GM21529 (cell line): ENCODE results near the gene ELMO3.

Experiments used
- ATAC-seq: cut with Tn5 transposase; IDR thresholded peaks from one replicate; pipeline ENCODE4 v1.9.1; 2021; ENCODE audit not compliant: unreplicated experiment

The ELMO3 gene, protein sequence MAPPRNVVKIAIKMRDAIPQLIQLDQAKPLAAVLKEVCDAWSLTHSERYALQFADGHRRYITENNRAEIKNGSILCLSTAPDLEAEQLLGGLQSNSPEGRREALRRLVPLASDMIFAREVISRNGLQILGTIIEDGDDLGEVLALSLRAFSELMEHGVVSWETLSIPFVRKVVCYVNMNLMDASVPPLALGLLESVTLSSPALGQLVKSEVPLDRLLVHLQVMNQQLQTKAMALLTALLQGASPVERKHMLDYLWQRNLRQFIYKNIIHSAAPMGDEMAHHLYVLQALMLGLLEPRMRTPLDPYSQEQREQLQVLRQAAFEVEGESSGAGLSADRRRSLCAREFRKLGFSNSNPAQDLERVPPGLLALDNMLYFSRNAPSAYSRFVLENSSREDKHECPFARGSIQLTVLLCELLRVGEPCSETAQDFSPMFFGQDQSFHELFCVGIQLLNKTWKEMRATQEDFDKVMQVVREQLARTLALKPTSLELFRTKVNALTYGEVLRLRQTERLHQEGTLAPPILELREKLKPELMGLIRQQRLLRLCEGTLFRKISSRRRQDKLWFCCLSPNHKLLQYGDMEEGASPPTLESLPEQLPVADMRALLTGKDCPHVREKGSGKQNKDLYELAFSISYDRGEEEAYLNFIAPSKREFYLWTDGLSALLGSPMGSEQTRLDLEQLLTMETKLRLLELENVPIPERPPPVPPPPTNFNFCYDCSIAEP

DNA sequence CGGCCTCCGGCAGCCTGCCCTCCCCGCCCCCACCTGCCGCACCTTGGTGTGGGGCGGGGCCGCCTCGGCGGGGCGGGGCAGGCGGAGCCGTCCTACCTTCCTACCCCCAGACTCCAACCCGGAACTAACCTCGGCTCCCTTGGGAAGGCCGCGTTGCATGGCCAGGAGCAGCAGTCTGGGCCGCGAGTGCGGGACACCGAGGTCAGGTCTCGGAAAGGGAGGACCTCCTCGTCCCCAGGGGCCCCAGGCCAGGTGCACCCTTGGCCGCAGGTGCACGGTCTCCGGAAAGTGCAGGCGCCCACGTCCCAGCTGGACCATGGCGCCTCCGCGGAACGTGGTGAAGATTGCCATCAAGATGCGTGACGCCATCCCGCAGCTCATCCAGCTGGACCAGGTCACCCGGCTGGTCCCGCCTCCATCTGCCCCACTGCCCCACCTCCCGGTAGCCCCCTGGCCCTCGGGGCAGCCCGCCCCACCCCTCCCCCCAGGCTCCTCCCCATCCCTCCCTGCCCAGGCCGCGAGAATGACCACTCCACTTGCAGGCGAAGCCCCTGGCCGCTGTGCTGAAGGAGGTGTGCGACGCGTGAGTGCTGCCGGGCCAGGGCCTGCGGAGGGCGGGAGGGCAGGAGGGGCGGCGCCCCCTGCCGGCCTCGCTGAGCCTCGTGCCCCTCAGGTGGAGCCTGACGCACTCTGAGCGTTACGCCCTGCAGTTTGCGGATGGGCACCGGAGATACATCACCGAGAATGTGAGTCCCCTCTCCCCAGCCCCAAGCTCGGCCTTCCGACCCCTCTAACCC, at the start of gene ELMO3:
ELMO3 (plus strand) TSS at position 121 of the 797 bp plus-strand sequence; CDS start at position 317, 196 bp downstream.
- ATAC-seq = no peak

DNA sequence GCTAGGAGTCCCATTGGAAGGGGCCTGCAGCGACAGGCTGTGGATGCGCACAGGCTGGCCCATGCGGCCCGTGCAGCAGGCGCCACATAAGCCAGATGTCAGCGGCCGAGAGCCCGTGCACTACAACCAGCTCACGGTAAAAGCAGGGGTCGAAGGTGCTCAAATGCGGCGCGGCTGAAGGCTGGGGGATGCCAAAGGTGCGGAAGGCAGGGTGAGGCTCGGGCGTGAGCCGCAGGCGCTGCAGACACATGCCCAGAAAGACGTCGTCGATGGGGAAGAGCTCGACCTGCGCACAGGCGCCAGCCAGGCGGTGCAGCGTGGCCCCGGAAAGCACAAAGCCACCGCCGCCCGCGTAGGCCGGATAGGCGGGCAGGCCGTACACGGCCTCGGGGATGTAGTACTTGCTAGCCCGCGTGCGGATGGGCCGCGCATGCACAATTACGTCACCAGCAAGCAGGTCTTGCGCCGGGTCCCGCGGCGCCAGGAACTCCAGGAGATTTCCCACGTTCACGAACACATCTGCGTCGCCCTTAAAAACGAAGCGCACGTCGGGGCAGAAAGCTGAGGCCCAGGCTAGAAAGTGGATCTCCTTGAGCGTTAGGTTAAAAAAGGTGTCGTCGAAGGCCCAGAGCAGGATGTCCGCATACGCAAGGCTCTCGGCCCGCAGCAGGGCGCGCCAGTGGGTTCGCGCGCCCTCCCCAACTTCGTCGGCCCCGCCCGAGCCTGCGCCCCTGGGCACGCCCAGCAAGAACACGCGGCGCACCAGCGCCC, 49.5 kb upstream of the ELMO3 start:
- ATAC-seq = no peak

DNA sequence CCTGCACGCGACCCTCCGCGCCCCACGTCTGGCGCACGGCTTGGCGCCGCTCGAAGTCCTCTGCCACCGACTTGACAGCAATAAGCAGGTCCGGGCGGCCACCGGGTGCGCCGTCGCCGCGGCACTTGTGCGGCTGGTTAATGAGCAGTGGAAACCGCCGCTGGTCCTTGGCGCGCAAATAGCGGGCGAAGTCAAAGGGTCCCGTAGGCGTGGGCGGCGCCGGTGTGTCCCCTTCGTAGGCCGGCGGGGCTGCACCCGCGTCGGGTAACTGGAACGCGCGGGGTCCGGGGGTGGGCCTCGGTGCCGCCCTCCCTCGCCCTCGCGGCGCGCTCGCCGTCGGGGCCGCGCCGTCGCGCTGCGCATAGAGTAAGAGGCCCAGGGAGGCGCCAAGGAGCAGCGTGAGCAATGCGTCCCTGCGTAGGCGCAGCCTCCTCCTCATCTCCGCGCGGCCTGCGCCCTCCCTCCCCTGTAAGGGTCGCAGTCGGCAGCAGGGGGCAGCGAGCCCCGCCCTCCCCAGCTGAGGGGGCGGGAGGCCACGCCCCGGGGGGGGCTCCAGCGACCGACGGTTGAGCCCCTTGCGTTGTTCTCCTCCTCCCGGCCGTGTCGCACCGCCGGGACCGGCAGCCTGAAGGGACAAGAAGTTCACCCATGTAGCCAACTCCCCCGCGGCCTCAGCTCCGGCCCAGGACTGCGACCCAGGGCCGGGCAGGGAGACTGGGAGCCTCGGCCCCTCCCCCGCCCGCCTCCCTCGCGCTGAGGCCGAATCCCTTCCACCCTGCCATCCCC, 48.7 kb upstream of the ELMO3 start:
- peak; percentile 48 for ATAC-seq

DNA sequence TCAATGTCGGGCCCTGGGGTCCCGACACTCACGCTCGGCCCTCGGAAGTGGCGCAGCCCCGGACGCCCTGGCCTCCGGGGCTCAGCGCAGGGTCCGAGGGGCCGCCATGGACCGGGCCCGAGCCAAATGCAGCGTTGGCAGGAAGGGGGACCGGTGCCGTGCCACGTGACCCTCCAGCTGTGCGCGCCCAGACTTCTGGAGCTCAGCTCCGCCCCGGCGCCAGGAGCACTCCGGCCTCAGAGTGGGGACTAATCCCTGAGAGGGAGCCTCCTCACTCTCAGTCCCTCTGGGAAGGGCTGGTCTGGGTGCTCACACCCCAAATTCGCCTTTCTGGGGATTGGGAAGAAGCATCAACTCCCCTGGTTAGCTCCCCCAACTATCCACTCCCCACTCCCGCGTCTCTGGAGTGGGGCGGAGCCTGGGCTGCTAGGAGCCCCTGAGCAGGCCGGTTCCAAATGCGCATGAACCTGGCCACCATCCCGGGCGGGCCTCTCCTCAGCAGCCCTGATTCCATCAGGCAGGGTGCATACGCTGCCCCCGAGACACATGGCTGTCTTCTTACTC, 48.0 kb upstream of the ELMO3 start, which contains the start of gene B3GNT9:
B3GNT9 (minus strand) TSS at position 166 of the 564 bp plus-strand sequence. CDS start 513 bp downstream, outside the sequence.
- peak; percentile 63 for ATAC-seq

DNA sequence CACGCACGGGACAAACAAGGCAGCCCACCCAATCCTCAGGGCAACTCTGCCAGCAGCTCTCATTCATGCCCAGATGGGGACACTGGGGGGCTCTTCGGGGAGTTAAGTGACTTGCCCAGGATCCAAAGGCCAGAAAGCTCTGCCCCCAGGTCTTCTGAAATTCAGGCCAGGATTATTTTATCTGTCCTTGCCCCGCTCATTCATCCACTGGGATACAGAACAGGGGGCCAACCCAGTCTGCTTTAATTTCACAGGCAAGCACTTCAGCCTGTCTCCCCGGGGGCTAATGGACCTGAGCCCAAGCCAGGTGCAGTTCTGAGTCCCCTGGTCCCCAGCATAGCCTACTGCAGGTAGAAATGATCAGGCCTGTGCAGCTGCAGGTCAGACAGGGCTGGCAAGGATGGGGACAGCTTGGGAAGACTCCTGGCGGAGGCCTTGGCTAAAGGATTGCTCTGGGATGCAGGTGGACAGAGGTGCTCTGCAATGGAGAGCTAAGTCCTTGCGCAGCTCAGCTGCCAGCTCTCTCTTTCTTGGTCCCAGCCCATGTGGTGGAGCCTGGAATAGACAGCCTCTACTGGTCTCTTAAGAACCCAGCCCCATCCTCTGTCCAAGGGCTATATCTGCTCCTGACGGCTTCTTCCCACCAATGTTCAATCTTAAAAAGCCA, 47.4 kb upstream of the ELMO3 start:
- no peak for ATAC-seq

DNA sequence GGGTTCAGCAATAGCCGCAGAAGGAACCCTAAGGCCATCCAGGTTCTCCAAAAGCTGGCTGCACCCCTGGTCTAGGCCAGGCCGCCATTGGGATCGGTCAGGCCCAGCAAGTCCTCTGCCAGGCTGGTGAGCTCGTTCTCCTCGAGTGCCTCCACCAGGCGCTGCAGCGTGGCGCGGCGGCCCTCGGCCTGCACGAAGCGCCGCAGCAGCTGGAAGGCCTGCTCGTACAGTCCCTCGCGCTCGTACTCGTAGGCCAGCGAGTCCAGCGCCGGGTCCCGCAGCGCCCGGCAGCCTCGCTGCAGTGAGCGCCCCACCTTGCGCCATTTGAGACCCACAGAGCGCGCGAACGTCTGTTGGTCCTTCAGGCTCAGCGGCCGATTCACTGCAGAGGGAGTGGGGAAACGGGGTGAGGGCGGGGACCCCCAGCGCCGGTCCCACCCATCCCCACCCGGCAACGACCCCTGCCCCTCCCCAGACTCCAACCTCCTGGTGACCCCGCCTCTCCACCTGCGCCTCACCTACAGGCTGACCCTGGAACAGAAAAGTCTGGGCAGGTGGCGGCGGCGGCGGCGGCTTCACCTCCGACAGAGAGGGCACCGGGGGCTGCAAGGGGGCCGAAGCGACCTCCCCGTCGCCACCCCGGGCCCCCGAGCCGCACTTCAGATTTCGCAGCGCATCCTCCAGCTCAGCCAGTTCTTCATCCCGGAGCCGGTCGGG, 44.2 kb upstream of the ELMO3 start:
- ATAC-seq = no peak

DNA sequence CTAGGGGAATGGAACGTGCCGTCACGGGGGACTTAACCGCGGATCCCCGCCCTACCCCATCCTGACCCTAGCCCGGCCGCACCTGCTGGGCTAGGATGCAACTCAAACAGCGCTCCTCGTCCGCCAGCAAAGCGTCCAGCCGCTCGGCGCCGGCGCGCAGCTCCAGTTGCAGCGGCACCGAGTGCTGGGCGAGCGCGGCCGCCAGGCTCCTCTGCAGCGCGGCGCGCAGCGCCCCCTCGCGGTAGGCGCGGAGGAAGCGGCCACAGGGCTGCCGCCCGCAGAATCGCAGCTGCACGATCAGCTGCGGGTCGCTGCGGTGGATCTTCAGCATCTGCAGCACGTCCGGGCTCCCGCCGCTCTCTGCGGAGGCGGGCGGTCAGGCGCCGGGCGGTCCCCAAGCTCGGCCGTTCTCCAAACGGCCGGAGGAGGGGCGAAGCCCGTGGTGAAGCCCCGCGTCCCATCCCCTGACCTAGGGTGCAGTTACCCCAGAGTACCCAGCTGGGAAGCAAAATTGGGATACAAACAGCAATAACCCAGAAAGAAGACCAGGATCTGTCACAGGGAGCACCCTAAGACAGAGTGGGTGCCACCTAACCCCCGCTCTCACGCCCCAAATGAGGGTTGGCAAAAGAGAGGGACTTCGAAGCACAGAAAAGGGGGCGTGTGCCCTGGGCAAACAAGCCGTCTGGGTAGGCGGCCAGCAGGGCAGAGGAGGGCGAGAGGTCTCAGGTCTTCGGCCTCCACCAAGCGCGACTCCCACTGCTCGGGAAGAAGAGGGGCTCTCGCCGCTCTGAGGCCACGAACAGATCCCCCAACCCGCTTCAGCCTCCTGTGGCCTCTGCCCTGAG, 43.4 kb upstream of the ELMO3 start:
- ATAC-seq = no peak

DNA sequence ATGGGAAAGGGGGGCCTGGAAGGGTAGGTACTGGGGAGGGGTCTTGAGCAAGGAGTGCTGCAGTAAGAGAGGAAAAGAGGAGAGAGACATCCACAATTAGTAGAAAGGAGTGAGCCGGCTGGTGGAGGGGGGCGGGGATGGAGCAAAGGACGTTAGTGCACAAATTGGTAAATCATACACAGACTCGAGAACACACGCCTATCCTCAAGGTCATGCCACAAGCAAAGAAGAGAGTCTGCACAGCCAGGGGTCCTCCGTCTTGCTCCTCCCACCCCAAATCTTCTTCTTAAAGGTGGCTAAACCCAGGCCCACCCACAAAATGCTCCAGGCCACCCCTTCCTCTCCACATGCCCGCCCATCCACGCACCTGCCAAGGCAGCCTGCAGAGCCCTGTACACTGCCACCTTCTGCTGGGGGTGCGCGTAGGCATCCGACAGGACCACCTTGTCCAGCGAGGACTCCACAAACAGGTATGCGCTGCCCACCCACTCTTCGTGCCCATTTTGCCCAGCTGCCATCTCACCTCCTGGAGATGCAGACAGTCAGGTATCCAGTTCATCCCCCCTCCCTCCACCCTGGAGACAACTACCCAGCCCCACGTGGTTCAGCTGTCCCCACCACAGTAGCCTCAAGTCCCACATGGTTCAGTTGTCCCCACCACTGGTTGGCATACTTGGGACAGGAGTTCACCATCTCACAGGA, 42.6 kb upstream of the ELMO3 start:
- no peak for ATAC-seq

DNA sequence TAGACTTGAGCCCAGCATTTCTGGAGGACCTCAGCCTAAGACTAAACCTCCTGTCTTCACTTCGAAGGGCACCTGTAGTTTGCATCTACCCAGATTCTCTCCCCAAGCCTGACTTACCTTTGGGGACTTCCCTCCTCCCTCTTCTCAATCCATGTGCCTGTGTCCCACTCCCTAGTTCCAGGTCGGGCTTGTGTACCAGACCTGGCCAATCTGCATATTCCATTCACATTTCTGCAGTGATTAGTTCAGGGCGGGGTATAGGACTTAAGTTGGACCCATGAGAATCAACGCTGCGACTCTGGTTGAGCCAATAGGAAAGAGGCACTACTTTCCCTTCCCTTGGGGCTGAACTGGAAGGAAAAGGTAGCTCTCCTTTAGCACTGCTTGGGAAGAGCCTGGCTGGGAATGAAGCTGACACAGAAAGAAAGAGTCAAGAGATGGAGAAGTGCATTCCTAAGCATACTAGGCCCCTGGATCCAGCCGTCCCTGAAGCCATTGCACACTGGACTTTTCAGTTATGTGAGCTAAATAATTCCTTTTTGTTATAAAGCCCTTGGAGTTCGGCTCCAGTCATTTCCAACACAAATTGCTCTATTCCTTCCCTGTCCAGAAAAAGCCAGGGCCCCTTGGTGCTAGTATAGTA, 41.7 kb upstream of the ELMO3 start:
- ATAC-seq = no peak

DNA sequence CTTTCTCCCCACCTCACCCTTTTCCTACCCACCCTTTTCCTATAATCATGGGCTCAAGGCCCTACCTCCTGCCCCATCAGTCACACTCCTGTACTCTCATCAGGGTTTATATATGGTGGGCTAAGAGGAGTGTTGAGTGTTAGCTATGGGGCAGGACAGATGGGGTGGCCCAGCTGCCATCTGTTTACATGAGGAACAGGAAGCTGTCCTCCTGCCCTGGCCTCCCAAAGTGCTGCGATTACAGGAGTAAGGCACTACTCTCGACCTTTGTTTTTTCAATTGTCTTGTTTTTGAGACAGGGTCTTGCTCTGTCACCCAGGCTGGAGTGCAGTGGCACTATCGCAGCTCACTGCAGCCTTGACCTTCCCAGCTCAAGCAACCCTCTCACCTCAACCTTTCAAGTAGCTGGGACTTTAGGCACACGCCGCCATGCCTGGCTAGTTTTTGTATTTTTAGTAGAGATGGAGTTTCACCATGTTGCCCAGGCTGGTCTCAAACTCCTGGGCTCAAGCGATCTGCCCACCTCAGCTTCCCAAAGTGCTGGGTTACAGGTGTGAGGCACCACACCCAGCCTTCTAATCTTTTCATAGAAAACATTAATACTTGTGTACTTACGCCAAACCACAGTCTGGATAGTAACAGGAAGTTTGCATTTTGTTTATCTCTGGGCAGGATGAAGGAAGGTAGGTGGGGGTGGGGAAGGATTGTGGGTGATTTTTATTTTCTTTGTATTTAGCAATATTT, 40.9 kb upstream of the ELMO3 start:
- no peak for ATAC-seq

DNA sequence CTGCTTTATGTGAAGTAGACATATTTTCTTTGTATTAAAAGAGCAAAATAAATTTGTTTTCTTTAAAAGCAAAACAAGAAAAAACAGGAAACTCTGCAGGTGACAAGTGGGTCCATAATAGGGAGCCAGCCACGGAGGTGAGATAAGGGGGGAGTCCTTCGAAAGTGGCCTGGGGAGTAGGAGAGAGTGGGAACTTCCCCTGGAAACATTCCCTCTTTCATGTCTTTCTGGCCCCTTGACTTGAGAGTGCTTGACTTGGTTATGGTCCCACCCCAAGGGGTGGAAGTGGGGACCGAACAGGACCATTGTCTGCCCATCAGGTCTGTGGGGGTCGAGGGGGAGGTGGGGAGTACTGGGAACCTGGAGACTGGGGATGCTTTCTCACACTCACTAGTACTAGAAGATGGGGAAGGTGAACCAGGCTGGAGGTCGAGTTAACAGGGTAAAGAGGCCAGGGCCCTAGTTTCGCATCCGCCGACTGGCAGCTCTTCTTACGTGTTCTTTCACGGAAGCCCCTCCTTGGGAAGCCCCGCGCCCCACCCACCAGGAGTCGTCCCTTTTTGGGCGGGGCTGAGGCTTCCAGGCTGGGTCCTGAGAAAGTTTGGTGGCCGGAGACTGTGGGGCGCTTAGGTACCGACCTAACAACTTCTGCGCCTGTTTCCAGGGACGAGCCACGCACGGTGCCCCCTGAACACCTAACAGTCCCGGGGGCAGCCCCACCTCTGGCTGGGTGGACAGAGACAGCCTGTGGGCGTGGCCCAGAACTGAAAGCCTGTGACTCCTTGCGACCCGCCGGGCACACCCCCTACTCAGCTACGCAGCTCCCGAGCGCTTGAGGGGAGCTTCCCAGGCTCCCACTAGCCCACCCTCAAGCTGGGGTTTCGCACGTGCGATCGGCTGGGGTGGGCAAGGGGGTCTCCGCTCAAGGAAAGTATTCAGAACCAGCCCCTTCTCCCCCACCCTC, 40.0 kb upstream of the ELMO3 start:
- ATAC-seq = peak; percentile 40

DNA sequence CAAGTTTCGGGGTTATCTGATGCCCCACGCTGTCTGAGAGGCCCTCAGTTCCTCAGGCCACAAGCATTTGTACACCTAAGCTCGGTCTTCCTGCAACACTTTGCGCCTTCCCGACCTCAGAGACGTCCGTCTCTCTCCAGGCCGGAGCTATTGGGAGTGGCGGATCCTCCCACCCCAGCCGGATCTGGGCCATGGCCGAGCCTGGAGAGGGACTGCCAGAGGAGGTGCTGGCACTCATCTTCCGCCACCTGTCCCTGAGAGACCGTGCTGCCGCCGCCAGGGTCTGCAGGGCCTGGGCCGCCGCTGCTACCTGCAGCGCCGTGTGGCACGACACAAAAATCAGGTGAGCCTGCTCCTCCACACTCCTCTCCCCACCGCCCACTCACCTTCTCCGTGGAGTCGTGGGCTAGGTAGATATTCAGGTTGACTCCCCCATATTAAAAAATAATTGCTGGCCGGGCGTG, 37.3 kb upstream of the ELMO3 start:
- ATAC-seq = no peak

DNA sequence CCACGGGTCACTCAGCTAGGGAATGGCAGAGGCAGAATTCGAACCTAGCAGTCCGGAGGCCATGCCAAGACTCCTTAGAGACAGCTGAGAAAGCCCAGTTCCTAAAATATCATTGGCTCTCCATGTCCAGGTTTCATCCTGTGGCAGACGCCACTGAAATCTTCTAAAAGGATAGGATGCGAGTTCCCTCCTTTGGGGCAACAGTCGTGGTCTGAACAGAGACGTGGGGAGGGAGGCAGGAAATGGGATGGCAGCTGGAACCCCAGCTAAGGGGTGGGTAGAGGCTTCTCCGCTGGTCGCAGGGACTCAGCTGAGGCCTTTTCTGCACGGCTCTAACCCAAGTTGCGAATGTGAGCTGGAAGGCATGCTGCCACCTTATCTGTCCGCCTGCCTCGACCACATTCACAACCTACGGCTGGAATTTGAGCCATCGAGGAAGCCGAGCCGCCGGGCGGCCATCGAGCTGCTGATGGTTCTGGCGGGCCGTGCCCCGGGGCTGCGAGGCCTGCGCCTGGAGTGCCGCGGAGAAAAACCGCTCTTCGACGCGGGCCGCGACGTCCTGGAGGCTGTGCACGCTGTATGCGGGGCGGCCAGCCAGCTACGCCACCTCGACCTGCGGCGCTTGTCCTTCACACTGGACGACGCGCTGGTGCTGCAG, 36.3 kb upstream of the ELMO3 start:
- no peak for ATAC-seq
